SK-N-SH (cell line): ENCODE results near the gene GLRA3.

Experiments used
- CHD2 ChIP-seq: fragments of 150-350 bp; IDR thresholded peaks from 2 replicates; pipeline ENCODE4 v1.6.1; 2018; ENCODE audit warnings: low read length; ENCODE audit not compliant: partially characterized antibody
- CTCF ChIP-seq: fragments of 200-600 bp; sonication (generic); IDR thresholded peaks from 2 replicates; pipeline ENCODE4 v1.6.1; 2017; ENCODE audit warnings: antibody characterized with exemption, mild to moderate bottlenecking, moderate library complexity
- GABPA ChIP-seq: IDR thresholded peaks from 2 replicates; pipeline ENCODE4 v1.4.0; 2012; ENCODE audit warnings: low read depth, mild to moderate bottlenecking
- JUND ChIP-seq: IDR thresholded peaks from 2 replicates; pipeline ENCODE4 v1.4.0; 2012
- MAX ChIP-seq: IDR thresholded peaks from 2 replicates; pipeline ENCODE4 v1.4.0; 2012; ENCODE audit warnings: low read depth
- YY1 ChIP-seq: IDR thresholded peaks from 2 replicates; pipeline ENCODE4 v1.4.0; 2012; ENCODE audit warnings: low read depth, mild to moderate bottlenecking
- TF ChIP-seq, protein P1 (sequence below): IDR thresholded peaks from 2 replicates; pipeline ENCODE4 v1.4.0; 2012; ENCODE audit warnings: low read depth, borderline replicate concordance

GRCh38 chr4:174739576-174739975, 89.5 kb downstream of the GLRA3 start:
- TF ChIP-seq YY1 (no peak), CTCF (no peak), JUND (no peak), MAX (no peak), CHD2 (no peak), GABPA (no peak)
- TF ChIP-seq, protein P1, sequence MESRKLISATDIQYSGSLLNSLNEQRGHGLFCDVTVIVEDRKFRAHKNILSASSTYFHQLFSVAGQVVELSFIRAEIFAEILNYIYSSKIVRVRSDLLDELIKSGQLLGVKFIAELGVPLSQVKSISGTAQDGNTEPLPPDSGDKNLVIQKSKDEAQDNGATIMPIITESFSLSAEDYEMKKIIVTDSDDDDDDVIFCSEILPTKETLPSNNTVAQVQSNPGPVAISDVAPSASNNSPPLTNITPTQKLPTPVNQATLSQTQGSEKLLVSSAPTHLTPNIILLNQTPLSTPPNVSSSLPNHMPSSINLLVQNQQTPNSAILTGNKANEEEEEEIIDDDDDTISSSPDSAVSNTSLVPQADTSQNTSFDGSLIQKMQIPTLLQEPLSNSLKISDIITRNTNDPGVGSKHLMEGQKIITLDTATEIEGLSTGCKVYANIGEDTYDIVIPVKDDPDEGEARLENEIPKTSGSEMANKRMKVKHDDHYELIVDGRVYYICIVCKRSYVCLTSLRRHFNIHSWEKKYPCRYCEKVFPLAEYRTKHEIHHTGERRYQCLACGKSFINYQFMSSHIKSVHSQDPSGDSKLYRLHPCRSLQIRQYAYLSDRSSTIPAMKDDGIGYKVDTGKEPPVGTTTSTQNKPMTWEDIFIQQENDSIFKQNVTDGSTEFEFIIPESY = no peak
